Astrocyte of the spinal cord (primary cell): ENCODE measurements around the gene TEAD2.
"Not testable (repeated sequence)": the region's sequence is repeated elsewhere in the genome, so short reads cannot be mapped to it uniquely, and the experiment has no call there.

Experiments used
- DNase-seq: peaks from one replicate; pipeline ENCODE4 v3.0.0; 2011; ENCODE audit warnings: low read depth, low spot score
- H3K4me3 ChIP-seq: 2 replicates; pipeline ENCODE4 v1.5.1; 2011; ENCODE audit warnings: low read depth, mild to moderate bottlenecking, low read length, moderate library complexity
- in situ Hi-C: cut with HindIII; loops from 2 replicates; pipeline ENCODE4 v1.10.0; 2017; ENCODE audit warnings: low sequenced_read_pairs
- TF ChIP-seq, protein P1 (sequence below): IDR thresholded peaks from 2 replicates; pipeline ENCODE4 v1.5.1; 2012; ENCODE audit warnings: low read depth, mild to moderate bottlenecking, low read length, inconsistent platforms

Gene TEAD2

GRCh38 chr19:49383599-49383998, 21.4 kb upstream of the TEAD2 start:
- H3K4me3 ChIP-seq = no peak overlapping the region
- TF ChIP-seq, protein P1, sequence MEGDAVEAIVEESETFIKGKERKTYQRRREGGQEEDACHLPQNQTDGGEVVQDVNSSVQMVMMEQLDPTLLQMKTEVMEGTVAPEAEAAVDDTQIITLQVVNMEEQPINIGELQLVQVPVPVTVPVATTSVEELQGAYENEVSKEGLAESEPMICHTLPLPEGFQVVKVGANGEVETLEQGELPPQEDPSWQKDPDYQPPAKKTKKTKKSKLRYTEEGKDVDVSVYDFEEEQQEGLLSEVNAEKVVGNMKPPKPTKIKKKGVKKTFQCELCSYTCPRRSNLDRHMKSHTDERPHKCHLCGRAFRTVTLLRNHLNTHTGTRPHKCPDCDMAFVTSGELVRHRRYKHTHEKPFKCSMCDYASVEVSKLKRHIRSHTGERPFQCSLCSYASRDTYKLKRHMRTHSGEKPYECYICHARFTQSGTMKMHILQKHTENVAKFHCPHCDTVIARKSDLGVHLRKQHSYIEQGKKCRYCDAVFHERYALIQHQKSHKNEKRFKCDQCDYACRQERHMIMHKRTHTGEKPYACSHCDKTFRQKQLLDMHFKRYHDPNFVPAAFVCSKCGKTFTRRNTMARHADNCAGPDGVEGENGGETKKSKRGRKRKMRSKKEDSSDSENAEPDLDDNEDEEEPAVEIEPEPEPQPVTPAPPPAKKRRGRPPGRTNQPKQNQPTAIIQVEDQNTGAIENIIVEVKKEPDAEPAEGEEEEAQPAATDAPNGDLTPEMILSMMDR = no peak
- no peak for DNase-seq
- in situ Hi-C loops = no loop called here

DNA sequence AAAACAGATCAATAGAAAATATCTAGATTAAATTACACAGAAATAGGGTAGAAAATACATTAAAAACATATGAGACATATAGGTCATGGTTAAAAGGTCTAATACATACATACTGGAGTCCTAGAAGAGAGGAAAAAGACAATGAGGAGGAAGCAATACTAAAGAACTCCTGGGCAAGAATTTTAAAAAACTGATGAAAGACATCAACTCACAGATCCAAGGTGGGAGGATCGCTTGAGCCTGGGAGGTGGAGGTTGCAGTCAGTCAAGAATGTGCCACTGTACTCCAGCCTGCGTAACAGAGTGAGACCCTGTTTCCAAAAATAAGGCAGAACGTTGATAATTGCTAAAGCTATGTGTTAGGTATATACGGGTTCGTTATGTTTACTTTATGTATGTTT, 20.4 kb upstream of the TEAD2 start:
- in situ Hi-C loops = no loop called here
- TF ChIP-seq, protein P1 = no peak
- H3K4me3 ChIP-seq = no peak overlapping the region
- DNase-seq = no peak

- H3K4me3 ChIP-seq = no peak overlapping the region
- DNase-seq = no peak
- in situ Hi-C loops = no loop called here
- TF ChIP-seq, protein P1 = no peak
Observed at GRCh38 chr19:49380391-49380790, 18.2 kb upstream of the TEAD2 start.

GRCh38 chr19:49378512-49378911, 16.3 kb upstream of the TEAD2 start:
- H3K4me3 ChIP-seq = no peak overlapping the region
- in situ Hi-C loops = no loop called here
- TF ChIP-seq, protein P1 = no peak
- no peak for DNase-seq

DNA sequence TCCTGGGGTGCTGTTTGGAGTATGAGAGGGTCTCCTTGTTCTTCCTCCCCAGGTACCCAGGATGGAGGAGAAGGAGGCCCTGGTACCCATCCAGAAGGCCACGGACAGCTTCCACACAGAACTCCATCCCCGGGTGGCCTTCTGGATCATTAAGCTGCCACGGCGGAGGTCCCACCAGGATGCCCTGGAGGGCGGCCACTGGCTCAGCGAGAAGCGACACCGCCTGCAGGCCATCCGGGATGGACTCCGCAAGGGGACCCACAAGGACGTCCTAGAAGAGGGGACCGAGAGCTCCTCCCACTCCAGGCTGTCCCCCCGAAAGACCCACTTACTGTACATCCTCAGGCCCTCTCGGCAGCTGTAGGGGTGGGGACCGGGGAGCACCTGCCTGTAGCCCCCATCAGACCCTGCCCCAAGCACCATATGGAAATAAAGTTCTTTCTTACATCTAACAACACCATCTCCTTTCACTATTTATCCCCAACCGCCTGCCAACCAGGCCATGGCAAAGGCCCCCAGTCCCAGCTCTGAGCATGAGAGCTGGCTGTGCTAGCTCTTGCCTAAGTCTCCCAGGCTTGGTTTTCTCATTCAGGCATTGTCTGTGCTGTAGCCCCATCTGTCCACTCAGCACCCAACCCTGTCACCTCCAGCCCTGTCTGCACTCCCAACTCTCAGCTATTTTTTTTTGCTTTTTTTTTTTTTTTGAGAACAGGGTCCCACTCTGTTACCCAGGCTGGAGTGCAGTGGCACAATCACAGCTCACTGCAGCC, 12.6 kb upstream of the TEAD2 start:
- TF ChIP-seq, protein P1 = no peak
- no peak for DNase-seq
- no peak overlapping the region for H3K4me3 ChIP-seq
- in situ Hi-C loops = no loop called here

DNA sequence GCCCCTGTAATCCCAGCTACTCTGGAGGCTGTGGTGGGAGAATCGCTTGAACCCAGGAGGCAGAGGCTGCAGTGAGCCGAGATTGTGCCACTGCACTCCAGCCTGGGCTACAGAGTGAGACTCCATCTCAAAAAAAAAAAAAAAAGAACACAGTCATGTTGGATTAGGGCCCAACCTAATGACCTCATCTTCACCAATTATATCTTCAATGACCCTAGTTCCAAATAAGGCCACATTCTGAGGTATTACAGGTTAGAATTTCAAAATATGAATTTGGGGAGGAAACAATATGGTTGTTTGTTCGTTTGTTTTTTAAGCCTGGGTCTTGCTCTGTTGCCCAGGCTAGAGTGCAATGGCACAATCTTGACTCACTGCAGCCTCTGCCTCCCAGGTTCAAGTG, 11.0 kb upstream of the TEAD2 start:
- H3K4me3 ChIP-seq, DNase-seq, in situ Hi-C loops: not testable (repeated sequence)

DNA sequence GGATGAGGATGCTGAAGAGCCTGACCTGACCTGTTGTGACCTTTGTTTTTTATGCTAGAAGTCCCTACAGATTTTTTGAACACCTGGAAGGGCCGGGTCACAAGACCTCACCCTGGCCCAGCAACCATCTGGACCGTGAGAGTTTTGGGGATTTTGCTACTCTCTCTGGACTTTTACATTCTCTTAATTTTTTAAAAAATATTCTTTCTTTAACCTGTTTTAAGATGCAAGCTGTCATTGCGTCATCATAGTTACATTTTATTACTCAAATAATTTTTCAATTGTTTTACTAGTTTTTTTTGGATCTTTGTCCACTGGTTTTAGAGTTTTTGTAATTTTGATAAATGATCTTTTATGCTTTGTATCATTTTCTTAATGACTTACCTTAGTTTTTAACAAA, 9.0 kb upstream of the TEAD2 start:
- in situ Hi-C loops = no loop called here
- TF ChIP-seq, protein P1 = no peak
- H3K4me3 ChIP-seq = no peak overlapping the region
- no peak for DNase-seq
